ENCODE results near the gene TMEM51.
"Not testable (repeated sequence)": the region's sequence is repeated elsewhere in the genome, so short reads cannot be mapped to it uniquely, and the experiment has no call there.

TMEM51 gene

DNA sequence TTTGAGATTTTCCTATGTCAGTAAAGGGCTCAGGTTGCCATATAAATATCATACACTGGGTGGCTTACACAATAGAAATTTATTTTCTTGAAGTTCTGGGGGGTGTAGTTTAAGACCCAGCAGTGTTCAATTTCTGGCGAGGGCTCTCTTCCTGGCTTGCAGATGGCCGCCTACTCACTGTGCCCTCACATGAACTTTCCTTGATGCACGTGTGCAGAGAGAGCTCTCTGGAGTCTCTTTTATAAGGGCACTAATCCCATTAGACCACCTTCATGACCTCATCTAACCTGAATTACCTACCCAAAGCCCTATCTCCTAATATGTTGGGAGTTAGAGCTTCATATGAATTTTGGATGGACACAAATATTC lies 21.1 kb downstream of the TMEM51 start:
- H3K27ac ChIP-seq: no peak overlapping the region
- TF ChIP-seq EZH2 (IDR thresholded peaks at IDR 0.05): no peak
- no peak for TF ChIP-seq FOXP2 (optimal IDR thresholded peaks at IDR 0.05; ENCODE audit: control extremely low read depth, extremely low read length, insufficient read depth)
- no peak for TF ChIP-seq POLR2AphosphoS5 (IDR thresholded peaks at IDR 0.05; ENCODE audit: borderline replicate concordance, low read depth, low read length)
- no peak for DNase-seq (ENCODE audit: low read depth, low spot score)
- no peaks in the 10 kb centered on the region for H3K36me3 ChIP-seq (ENCODE audit: insufficient read depth, low read length)
- H3K9ac ChIP-seq (ENCODE audit: insufficient read length): no peak overlapping the region
- no peak overlapping the region for H3K4me3 ChIP-seq
- H3K9me3 ChIP-seq (ENCODE audit: low read depth, low read length): no peaks in the 10 kb centered on the region

DNA sequence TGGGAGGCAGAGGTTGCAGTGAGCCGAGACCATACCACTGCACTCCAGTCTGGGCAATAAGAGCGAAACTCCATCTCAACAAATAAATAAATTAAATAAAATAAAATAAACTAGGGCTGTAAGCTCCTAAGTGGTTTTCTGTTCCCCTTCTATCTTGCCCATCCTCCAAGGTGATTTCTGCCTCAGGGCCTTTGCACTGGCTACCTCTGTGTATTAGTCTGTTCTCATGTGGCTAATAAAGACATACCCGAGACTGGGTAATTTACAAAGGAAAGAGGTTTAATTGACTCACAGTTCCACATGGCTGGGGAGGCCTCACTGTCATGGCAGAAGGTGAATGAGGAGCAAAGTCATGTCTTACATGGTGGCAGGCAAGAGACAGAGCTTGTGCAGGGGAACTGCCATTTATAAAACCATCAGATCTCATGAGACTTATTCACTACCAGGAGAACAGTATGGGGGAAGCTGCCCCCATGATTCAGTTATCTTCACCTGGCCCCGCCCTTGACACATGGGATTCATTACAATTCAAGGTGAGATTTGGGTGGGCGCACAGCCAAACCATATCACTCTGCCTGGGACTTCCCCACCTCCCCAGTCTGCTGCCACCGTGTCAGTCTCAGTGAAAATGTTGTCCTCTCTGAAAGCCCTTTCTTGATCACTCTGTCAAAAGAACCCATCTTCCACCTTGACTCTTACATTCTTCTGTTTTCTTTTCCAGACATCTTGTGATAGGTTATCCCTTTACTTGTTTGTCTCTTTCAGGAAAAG lies 22.0 kb downstream of the TMEM51 start:
- H3K36me3 ChIP-seq (ENCODE audit: insufficient read depth, low read length); H3K9me3 ChIP-seq (ENCODE audit: low read depth, low read length); H3K27ac ChIP-seq; H3K4me3 ChIP-seq; H3K9ac ChIP-seq (ENCODE audit: insufficient read length); DNase-seq (ENCODE audit: low read depth, low spot score): not testable (repeated sequence)

DNA sequence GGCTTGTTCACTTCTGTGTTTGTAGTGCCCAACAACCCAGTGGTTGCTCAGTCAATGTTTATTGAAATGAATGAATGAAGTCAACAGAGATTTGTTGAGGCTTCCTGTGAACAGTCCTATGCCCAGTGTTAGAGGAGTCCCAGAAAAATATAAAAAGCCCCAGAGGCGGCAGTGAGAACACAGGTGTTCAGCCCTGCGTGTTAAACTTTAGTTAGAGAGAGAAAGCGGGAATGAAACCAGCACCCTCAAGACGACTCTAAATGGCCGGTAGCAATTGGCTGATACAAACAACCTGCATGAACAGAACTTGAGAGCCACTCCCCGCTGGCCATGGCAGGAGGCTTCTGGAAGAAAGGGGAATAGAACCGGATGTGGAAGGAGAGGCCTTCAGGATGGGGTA lies 22.6 kb downstream of the TMEM51 start:
- H3K9ac ChIP-seq (ENCODE audit: insufficient read length): no peak overlapping the region
- no peaks in the 10 kb centered on the region for H3K9me3 ChIP-seq (ENCODE audit: low read depth, low read length)
- H3K4me3 ChIP-seq: no peak overlapping the region
- TF ChIP-seq FOXP2 (optimal IDR thresholded peaks at IDR 0.05; ENCODE audit: control extremely low read depth, extremely low read length, insufficient read depth): no peak
- TF ChIP-seq POLR2AphosphoS5 (IDR thresholded peaks at IDR 0.05; ENCODE audit: borderline replicate concordance, low read depth, low read length): no peak
- no peak for TF ChIP-seq EZH2 (IDR thresholded peaks at IDR 0.05)
- no peak overlapping the region for H3K27ac ChIP-seq
- no peak for DNase-seq (ENCODE audit: low read depth, low spot score)
- no peaks in the 10 kb centered on the region for H3K36me3 ChIP-seq (ENCODE audit: insufficient read depth, low read length)

DNA sequence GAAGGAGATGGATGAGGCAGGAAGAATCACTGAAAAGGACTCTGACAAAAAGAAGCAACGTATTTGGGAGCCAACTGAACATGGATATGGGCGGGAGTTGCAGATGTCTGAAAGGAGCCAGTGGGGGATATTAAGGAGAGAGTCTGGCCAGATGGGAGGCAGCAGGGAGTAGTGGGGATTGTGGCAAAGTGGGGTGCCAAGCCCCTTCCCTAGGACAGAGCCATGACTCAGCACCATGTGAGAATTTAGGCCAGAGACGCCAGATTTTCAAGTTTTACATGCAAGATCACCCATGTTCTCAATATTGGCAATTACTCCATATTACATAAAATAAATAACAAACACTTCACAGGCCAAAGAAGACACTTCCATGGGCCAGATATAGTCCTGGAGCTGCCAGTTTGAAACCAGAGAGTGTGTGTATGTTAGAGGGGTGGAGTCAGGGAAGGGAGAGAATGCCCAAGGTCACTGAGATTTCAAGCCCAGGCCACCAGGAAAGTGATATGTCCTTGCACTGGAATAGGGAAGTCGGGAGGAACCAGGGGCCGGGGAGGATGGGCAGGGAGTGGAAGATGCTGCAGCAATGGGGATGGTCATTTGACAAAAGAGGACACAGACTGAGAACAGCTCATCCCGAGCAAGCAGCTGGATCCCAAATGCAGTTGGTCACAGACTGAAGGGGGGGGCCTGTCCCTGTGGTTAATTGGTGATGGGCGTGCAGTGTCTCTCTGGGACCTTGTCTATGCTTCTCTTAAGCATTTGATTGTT lies 23.5 kb downstream of the TMEM51 start:
- no peaks in the 10 kb centered on the region for H3K36me3 ChIP-seq (ENCODE audit: insufficient read depth, low read length)
- H3K9ac ChIP-seq (ENCODE audit: insufficient read length): no peak overlapping the region
- no peak overlapping the region for H3K27ac ChIP-seq
- no peak overlapping the region for H3K4me3 ChIP-seq
- TF ChIP-seq EZH2 (IDR thresholded peaks at IDR 0.05): no peak
- TF ChIP-seq POLR2AphosphoS5 (IDR thresholded peaks at IDR 0.05; ENCODE audit: borderline replicate concordance, low read depth, low read length): no peak
- no peak for TF ChIP-seq FOXP2 (optimal IDR thresholded peaks at IDR 0.05; ENCODE audit: control extremely low read depth, extremely low read length, insufficient read depth)
- no peaks in the 10 kb centered on the region for H3K9me3 ChIP-seq (ENCODE audit: low read depth, low read length)
- no peak for DNase-seq (ENCODE audit: low read depth, low spot score)

DNA sequence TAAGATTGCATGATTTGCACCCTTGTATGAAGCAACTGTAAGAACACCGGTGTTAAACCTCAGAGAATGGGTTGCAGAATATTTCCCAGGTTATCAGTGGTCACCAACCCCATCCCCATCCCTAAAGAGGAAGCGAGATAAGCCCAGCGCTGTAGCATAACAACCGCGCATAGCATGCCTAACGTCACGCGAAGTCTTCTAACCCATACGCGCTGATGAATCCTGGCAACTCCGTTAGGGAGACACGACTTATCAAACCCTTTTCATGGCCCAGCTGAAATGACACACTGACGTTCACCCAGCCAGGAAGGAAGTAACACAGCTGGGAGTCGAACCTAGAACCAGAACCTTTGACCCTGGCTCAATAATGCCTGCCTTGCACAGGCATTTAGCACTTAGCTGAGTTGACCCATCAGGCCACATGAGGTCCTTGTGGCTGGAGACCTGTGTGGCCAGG lies 24.2 kb downstream of the TMEM51 start:
- no peak for TF ChIP-seq POLR2AphosphoS5 (IDR thresholded peaks at IDR 0.05; ENCODE audit: borderline replicate concordance, low read depth, low read length)
- TF ChIP-seq FOXP2 (optimal IDR thresholded peaks at IDR 0.05; ENCODE audit: control extremely low read depth, extremely low read length, insufficient read depth): no peak
- TF ChIP-seq EZH2 (IDR thresholded peaks at IDR 0.05): no peak
- Histone ChIP-seq H3K9me3 (ENCODE audit: low read depth, low read length) (no peaks in the 10 kb centered on the region), H3K9ac (ENCODE audit: insufficient read length) (no peak overlapping the region), H3K27ac (no peak overlapping the region), H3K36me3 (ENCODE audit: insufficient read depth, low read length) (no peaks in the 10 kb centered on the region), H3K4me3 (no peak overlapping the region)
- no peak for DNase-seq (ENCODE audit: low read depth, low spot score)

DNA sequence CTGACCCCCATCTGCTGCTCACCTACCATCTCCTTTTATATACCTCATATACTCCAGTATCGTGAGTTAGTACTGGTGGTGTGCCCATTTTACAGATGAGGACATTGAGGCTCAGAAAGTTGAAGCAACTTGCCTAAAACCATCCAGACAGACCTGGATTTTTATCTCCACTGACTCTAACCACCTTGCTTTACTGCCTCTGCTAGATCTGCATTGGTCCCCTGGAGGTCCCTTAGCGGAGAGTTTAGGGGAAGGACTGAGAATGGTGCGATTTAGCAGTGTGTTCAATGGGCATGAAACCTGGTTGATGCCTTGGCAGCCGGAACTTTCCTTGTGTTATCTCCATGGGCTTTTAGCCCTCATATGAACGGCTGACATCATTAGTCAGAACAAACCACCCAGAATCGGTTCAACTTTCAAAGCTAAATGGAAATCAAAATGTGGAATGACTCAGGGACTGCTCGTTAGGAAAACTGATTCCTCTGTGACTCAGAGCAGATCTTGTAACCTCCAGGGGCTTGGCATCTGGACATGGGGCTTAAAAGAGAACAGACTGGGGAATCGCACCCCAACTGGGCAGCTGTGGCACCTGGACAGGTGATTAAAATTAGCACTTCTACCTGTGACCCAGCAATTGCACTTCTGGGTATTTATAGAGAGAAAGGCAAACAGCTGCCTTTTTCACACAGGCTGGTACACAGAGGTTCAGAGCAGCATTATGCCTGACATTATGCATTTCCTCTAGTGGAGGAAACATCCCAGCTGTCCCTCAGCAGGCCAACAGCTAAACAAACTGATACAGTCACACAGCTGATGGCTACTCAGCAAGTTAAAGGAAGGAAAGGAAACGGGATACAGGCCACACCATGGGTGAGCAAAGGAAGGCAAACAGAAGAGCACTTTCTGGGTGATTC lies 25.3 kb downstream of the TMEM51 start:
- TF ChIP-seq POLR2AphosphoS5 (IDR thresholded peaks at IDR 0.05; ENCODE audit: borderline replicate concordance, low read depth, low read length) (no peak), EZH2 (IDR thresholded peaks at IDR 0.05) (no peak), FOXP2 (optimal IDR thresholded peaks at IDR 0.05; ENCODE audit: control extremely low read depth, extremely low read length, insufficient read depth) (no peak)
- no peaks in the 10 kb centered on the region for H3K36me3 ChIP-seq (ENCODE audit: insufficient read depth, low read length)
- H3K4me3 ChIP-seq: no peak overlapping the region
- H3K9ac ChIP-seq (ENCODE audit: insufficient read length): no peak overlapping the region
- H3K9me3 ChIP-seq (ENCODE audit: low read depth, low read length): no peaks in the 10 kb centered on the region
- H3K27ac ChIP-seq: no peak overlapping the region
- no peak for DNase-seq (ENCODE audit: low read depth, low spot score)

DNA sequence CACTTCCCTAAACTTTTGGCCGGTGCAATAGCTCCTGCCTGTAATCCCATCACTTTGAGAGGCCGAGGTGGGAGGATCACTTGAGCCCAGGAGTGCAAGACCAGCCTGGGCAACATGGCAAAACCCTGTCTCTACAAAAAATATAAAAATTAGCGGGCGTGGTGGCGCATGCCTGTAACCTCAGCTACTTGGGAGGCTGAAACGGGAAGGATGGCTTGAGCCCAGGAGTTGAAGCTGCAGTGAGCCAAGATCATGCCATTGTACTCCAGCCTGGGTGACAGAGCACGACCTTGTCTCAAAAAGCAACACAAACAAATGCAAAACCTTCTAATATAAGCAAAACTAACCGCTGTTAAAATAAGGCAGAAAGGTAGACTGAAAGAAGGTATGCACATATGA lies 25.9 kb downstream of the TMEM51 start:
- Histone ChIP-seq H3K36me3 (ENCODE audit: insufficient read depth, low read length) (no peaks in the 10 kb centered on the region), H3K27ac (no peak overlapping the region), H3K4me3 (no peak overlapping the region), H3K9ac (ENCODE audit: insufficient read length) (no peak overlapping the region), H3K9me3 (ENCODE audit: low read depth, low read length) (no peaks in the 10 kb centered on the region)
- no peak for DNase-seq (ENCODE audit: low read depth, low spot score)
- TF ChIP-seq POLR2AphosphoS5 (IDR thresholded peaks at IDR 0.05; ENCODE audit: borderline replicate concordance, low read depth, low read length) (no peak), EZH2 (IDR thresholded peaks at IDR 0.05) (no peak), FOXP2 (optimal IDR thresholded peaks at IDR 0.05; ENCODE audit: control extremely low read depth, extremely low read length, insufficient read depth) (no peak)

DNA sequence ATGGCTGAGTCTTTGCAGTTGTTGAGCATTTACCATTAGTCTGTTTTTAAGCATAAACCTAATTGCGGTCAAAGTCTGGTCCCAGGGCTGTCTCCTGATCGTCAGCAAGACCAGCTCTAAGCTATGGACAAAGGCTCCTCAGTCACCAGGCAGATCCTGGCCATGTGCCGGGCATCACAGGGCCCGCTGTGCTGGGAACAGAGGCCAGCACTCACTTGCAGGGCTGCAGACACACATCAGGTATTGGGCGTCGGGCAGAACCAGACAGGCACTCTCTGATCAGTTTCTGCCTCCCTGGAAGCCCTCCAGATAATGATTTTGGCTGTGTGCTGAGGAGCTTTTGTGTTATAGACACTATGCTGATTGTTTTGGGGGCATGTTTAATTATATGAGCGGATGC lies 26.6 kb downstream of the TMEM51 start:
- H3K9ac ChIP-seq (ENCODE audit: insufficient read length): no peak overlapping the region
- no peak overlapping the region for H3K27ac ChIP-seq
- DNase-seq (ENCODE audit: low read depth, low spot score): no peak
- H3K4me3 ChIP-seq: no peak overlapping the region
- H3K9me3 ChIP-seq (ENCODE audit: low read depth, low read length): no peaks in the 10 kb centered on the region
- TF ChIP-seq EZH2 (IDR thresholded peaks at IDR 0.05): no peak
- TF ChIP-seq FOXP2 (optimal IDR thresholded peaks at IDR 0.05; ENCODE audit: control extremely low read depth, extremely low read length, insufficient read depth): no peak
- no peak for TF ChIP-seq POLR2AphosphoS5 (IDR thresholded peaks at IDR 0.05; ENCODE audit: borderline replicate concordance, low read depth, low read length)
- no peaks in the 10 kb centered on the region for H3K36me3 ChIP-seq (ENCODE audit: insufficient read depth, low read length)

Measured in SK-N-MC (cell line).